ENCODE data around the gene MACROD2. TPM values are rescaled to one million over a fixed set of nuclear protein-coding genes. Genes with fewer than 3 reads are reported as not detected.

Gene MACROD2
- total and polyA plus RNA-seq, 2 donors (not counting 1 experiment from before 2014, with no cell fraction given) = 5.3 to 6.7 TPM

- no peaks in the 10 kb centered on the region for H3K27me3 ChIP-seq (replicated peaks in 1 of 4; ENCODE audit: control extremely low read depth in 1 of 4, control insufficient read depth in 3 of 4, insufficient read depth in 4 of 4, low read length in 3 of 4)
- DNase-seq (no peak), ATAC-seq (ENCODE audit: low read depth) (no peak)
- intact Hi-C loops (cut with micrococcal nuclease) = no loop called here
- TF ChIP-seq EZH2 (IDR thresholded peaks at IDR 0.05; ENCODE audit: borderline replicate concordance, insufficient read depth, low read depth, low read length, poor library complexity, severe bottlenecking) (no peak), CTCF (IDR thresholded peaks at IDR 0.05) (no peak)
- H3K4me2 ChIP-seq (replicated peaks; ENCODE audit: low read depth, low read length, poor library complexity, severe bottlenecking) = no peak overlapping the region
- no peaks in the 10 kb centered on the region for H3K9me3 Mint-ChIP-seq (ENCODE audit: insufficient read depth)
- H3K4me3 Mint-ChIP-seq = no peak overlapping the region
- H3K4me1 ChIP-seq (ENCODE audit: control insufficient read depth in 2 of 2, insufficient read depth in 2 of 2, low read length in 2 of 2) = no peaks in the 10 kb centered on the region
- no peak overlapping the region for H3K27ac ChIP-seq (ENCODE audit: low read length in 2 of 2)
- H3K27me3 Mint-ChIP-seq = no peaks in the 10 kb centered on the region
- no peaks in the 10 kb centered on the region for H3K79me2 ChIP-seq (ENCODE audit: control insufficient read depth, insufficient read depth, low read length)
- ChIA-PET POLR2A (no interaction called here), CTCF (no interaction called here)
- H4K20me1 ChIP-seq (ENCODE audit: control insufficient read depth, insufficient read depth, low read length, poor library complexity, severe bottlenecking) = no peaks in the 10 kb centered on the region
- peaks cover 0 to 3% (median 0%) of the 10 kb centered on the region in 3 donors for H3K9me3 ChIP-seq (ENCODE audit: control extremely low read depth in 1 of 3, control insufficient read depth in 2 of 3, insufficient read depth in 1 of 3, low read length in 2 of 3)
- H3K4me1 Mint-ChIP-seq = no peaks in the 10 kb centered on the region
- H3K27ac Mint-ChIP-seq = no peak overlapping the region
- no peak overlapping the region for H3K9ac ChIP-seq (ENCODE audit: low read length)
- 76% methylated on average over 3 of the region's 3 CpGs for WGBS (ENCODE audit: insufficient coverage)
- no peak overlapping the region for H3K4me3 ChIP-seq (ENCODE audit: control extremely low read depth in 1 of 5, extremely low read depth in 1 of 5, insufficient read depth in 1 of 5, low read depth in 2 of 5, low read length in 4 of 5)
- no peak overlapping the region for H2AFZ ChIP-seq (ENCODE audit: insufficient read depth, low read depth, low read length, poor library complexity, severe bottlenecking)
- no peaks in the 10 kb centered on the region for H3K36me3 ChIP-seq (replicated peaks in 1 of 2; ENCODE audit: control extremely low read depth in 1 of 2, control insufficient read depth in 1 of 2, extremely low read depth in 1 of 2, insufficient read depth in 2 of 2, low read length in 1 of 2)
Measured at GRCh38 chr20:14573676-14574075, 578.4 kb downstream of the MACROD2 start.

GRCh38 chr20:14576196-14576877 lies 581.0 kb downstream of the MACROD2 start:
- ChIA-PET POLR2A (no interaction called here), CTCF (no interaction called here)
- Histone ChIP-seq H3K4me2 (replicated peaks; ENCODE audit: low read depth, low read length, poor library complexity, severe bottlenecking) (no peak overlapping the region), H3K9ac (ENCODE audit: low read length) (no peak overlapping the region), H3K4me3 (ENCODE audit: control extremely low read depth in 1 of 5, extremely low read depth in 1 of 5, insufficient read depth in 1 of 5, low read depth in 2 of 5, low read length in 4 of 5) (no peak overlapping the region), H3K27me3 (replicated peaks in 1 of 4; ENCODE audit: control extremely low read depth in 1 of 4, control insufficient read depth in 3 of 4, insufficient read depth in 4 of 4, low read length in 3 of 4) (no peaks in the 10 kb centered on the region), H2AFZ (ENCODE audit: insufficient read depth, low read depth, low read length, poor library complexity, severe bottlenecking) (no peak overlapping the region), H3K36me3 (replicated peaks in 1 of 2; ENCODE audit: control extremely low read depth in 1 of 2, control insufficient read depth in 1 of 2, extremely low read depth in 1 of 2, insufficient read depth in 2 of 2, low read length in 1 of 2) (no peaks in the 10 kb centered on the region), H3K79me2 (ENCODE audit: control insufficient read depth, insufficient read depth, low read length) (no peaks in the 10 kb centered on the region), H4K20me1 (ENCODE audit: control insufficient read depth, insufficient read depth, low read length, poor library complexity, severe bottlenecking) (no peaks in the 10 kb centered on the region), H3K4me1 (ENCODE audit: control insufficient read depth in 2 of 2, insufficient read depth in 2 of 2, low read length in 2 of 2) (no peaks in the 10 kb centered on the region), H3K9me3 (ENCODE audit: control extremely low read depth in 1 of 3, control insufficient read depth in 2 of 3, insufficient read depth in 1 of 3, low read length in 2 of 3) (peaks cover 0 to 3% (median 0%) of the 10 kb centered on the region in 3 donors), H3K27ac (ENCODE audit: low read length in 2 of 2) (no peak overlapping the region)
- Mint-ChIP-seq H3K4me1 (no peaks in the 10 kb centered on the region), H3K9me3 (ENCODE audit: insufficient read depth) (no peaks in the 10 kb centered on the region), H3K27ac (no peak overlapping the region), H3K27me3 (no peaks in the 10 kb centered on the region), H3K4me3 (no peak overlapping the region)
- intact Hi-C loops (cut with micrococcal nuclease) = no loop called here
- DNase-seq = no peak
- 78% methylated on average over 1 of the region's 3 CpGs for WGBS (ENCODE audit: insufficient coverage)
- TF ChIP-seq CTCF (IDR thresholded peaks at IDR 0.05) (no peak), EZH2 (IDR thresholded peaks at IDR 0.05; ENCODE audit: borderline replicate concordance, insufficient read depth, low read depth, low read length, poor library complexity, severe bottlenecking) (no peak)
- ATAC-seq (ENCODE audit: low read depth) = no peak
